ENCODE measurements around the gene DDX27. TPM values are rescaled to one million over a fixed set of nuclear protein-coding genes. Genes with fewer than 3 reads are reported as not detected.
"Not testable (repeated sequence)": the region's sequence is repeated elsewhere in the genome, so short reads cannot be mapped to it uniquely, and the experiment has no call there.

The DDX27 gene
- polyA plus RNA-seq, 3 donors from 2014 or later: 14.3 to 41.9 (median 18.7) TPM

- peaks cover 55 to 68% of the 10 kb centered on the region in 2 donors for H3K4me1 Mint-ChIP-seq
- H3K27ac Mint-ChIP-seq: peak overlapping the region; percentile 87 to 96 (median 92)
- no peaks in the 10 kb centered on the region for H3K9me3 Mint-ChIP-seq
- peak overlapping the region; percentile 85 to 98 (median 91) for H3K4me3 Mint-ChIP-seq
- DNase-seq: peak; percentile 50 to 59 (median 55)
- H3K27me3 Mint-ChIP-seq (ENCODE audit: low read depth in 3 of 3): peaks cover 13 to 21% (median 20%) of the 10 kb centered on the region in 3 donors
- H3K36me3 Mint-ChIP-seq: peaks cover 0 to 3% (median 0%) of the 10 kb centered on the region in 3 donors
Observed at GRCh38 chr20:49186535-49187329, 32.5 kb upstream of the DDX27 start.

- peaks cover 13 to 21% (median 20%) of the 10 kb centered on the region in 3 donors for H3K27me3 Mint-ChIP-seq (ENCODE audit: low read depth in 3 of 3)
- DNase-seq: peak; percentile 3 to 28 (median 17)
- no peaks in the 10 kb centered on the region for H3K9me3 Mint-ChIP-seq
- peak overlapping the region; percentile 85 to 98 (median 91) for H3K4me3 Mint-ChIP-seq
- H3K36me3 Mint-ChIP-seq: peaks cover 0 to 3% (median 0%) of the 10 kb centered on the region in 3 donors
- H3K27ac Mint-ChIP-seq: peak overlapping the region; percentile 87 to 96 (median 92)
- peaks cover 48 to 61% of the 10 kb centered on the region in 2 donors for H3K4me1 Mint-ChIP-seq
Observed at GRCh38 chr20:49187330-49187850, 31.8 kb upstream of the DDX27 start.

GRCh38 chr20:49187851-49188641, 31.2 kb upstream of the DDX27 start, which contains the start of gene STAU1:
STAU1 (minus strand) TSS chr20:49188334; CDS start chr20:49166201, 22,133 bp downstream.
- peaks cover 43 to 55% of the 10 kb centered on the region in 2 donors for H3K4me1 Mint-ChIP-seq
- no peaks in the 10 kb centered on the region for H3K9me3 Mint-ChIP-seq
- peak within 1 kb of the TSS; percentile 89 to 96 (median 94) for H3K27ac Mint-ChIP-seq
- peaks cover 0 to 3% (median 0%) of the 10 kb centered on the region in 3 donors for H3K36me3 Mint-ChIP-seq
- H3K4me3 Mint-ChIP-seq: peak within 1 kb of the TSS; percentile 89 to 98 (median 93)
- peak; percentile 91 to 93 (median 92) for DNase-seq
- H3K27me3 Mint-ChIP-seq (ENCODE audit: low read depth in 3 of 3): peaks cover 13 to 21% (median 21%) of the 10 kb centered on the region in 3 donors

- H3K9me3 Mint-ChIP-seq, H3K4me3 Mint-ChIP-seq, H3K36me3 Mint-ChIP-seq, H3K27ac Mint-ChIP-seq, DNase-seq: not testable (repeated sequence)
- H3K4me1 Mint-ChIP-seq: peaks cover 6 to 10% of the 10 kb centered on the region in 2 donors
- peaks cover 10 to 15% (median 12%) of the 10 kb centered on the region in 3 donors for H3K27me3 Mint-ChIP-seq (ENCODE audit: low read depth in 3 of 3)
Observed at GRCh38 chr20:49192944-49193518, 26.2 kb upstream of the DDX27 start.

- no peaks in the 10 kb centered on the region for H3K36me3 Mint-ChIP-seq
- H3K9me3 Mint-ChIP-seq: no peaks in the 10 kb centered on the region
- H3K4me3 Mint-ChIP-seq: no peak overlapping the region
- no peaks in the 10 kb centered on the region for H3K4me1 Mint-ChIP-seq
- no peak overlapping the region for H3K27ac Mint-ChIP-seq
- DNase-seq: no peak
- H3K27me3 Mint-ChIP-seq (ENCODE audit: low read depth in 3 of 3): peaks cover 0 to 4% (median 0%) of the 10 kb centered on the region in 3 donors
Observed at GRCh38 chr20:49199729-49200293, 19.4 kb upstream of the DDX27 start.

- no peaks in the 10 kb centered on the region for H3K9me3 Mint-ChIP-seq
- H3K27me3 Mint-ChIP-seq (ENCODE audit: low read depth in 3 of 3): peaks cover 0 to 2% (median 0%) of the 10 kb centered on the region in 3 donors
- H3K27ac Mint-ChIP-seq: no peak overlapping the region
- no peak for DNase-seq
- no peaks in the 10 kb centered on the region for H3K36me3 Mint-ChIP-seq
- no peak overlapping the region for H3K4me3 Mint-ChIP-seq
- no peaks in the 10 kb centered on the region for H3K4me1 Mint-ChIP-seq
Observed at GRCh38 chr20:49203011-49203410, 16.2 kb upstream of the DDX27 start.

GRCh38 chr20:49203746-49204145, 15.5 kb upstream of the DDX27 start:
- H3K4me1 Mint-ChIP-seq: no peaks in the 10 kb centered on the region
- no peak for DNase-seq
- H3K4me3 Mint-ChIP-seq: no peak overlapping the region
- no peaks in the 10 kb centered on the region for H3K9me3 Mint-ChIP-seq
- peaks cover 0 to 2% (median 0%) of the 10 kb centered on the region in 3 donors for H3K27me3 Mint-ChIP-seq (ENCODE audit: low read depth in 3 of 3)
- H3K27ac Mint-ChIP-seq: no peak overlapping the region
- no peaks in the 10 kb centered on the region for H3K36me3 Mint-ChIP-seq

- peaks cover 0 to 2% (median 0%) of the 10 kb centered on the region in 3 donors for H3K27me3 Mint-ChIP-seq (ENCODE audit: low read depth in 3 of 3)
- peaks cover 0 to 3% (median 0%) of the 10 kb centered on the region in 6 donors for H3K9me3 Mint-ChIP-seq
- no peak for DNase-seq
- peaks cover 0 to 5% (median 0%) of the 10 kb centered on the region in 3 donors for H3K36me3 Mint-ChIP-seq
- no peak overlapping the region for H3K4me3 Mint-ChIP-seq
- no peak overlapping the region for H3K27ac Mint-ChIP-seq
- no peaks in the 10 kb centered on the region for H3K4me1 Mint-ChIP-seq
Observed at GRCh38 chr20:49207076-49207475, 12.1 kb upstream of the DDX27 start.

- no peak for DNase-seq
- H3K4me1 Mint-ChIP-seq: no peaks in the 10 kb centered on the region
- H3K9me3 Mint-ChIP-seq: peaks cover 0 to 3% (median 0%) of the 10 kb centered on the region in 6 donors
- no peak overlapping the region for H3K27ac Mint-ChIP-seq
- H3K27me3 Mint-ChIP-seq (ENCODE audit: low read depth in 3 of 3): peaks cover 0 to 5% (median 0%) of the 10 kb centered on the region in 3 donors
- H3K36me3 Mint-ChIP-seq: peaks cover 0 to 5% (median 0%) of the 10 kb centered on the region in 3 donors
- no peak overlapping the region for H3K4me3 Mint-ChIP-seq
Observed at GRCh38 chr20:49210101-49210756, 9.0 kb upstream of the DDX27 start.

GRCh38 chr20:49210757-49211110, 8.5 kb upstream of the DDX27 start:
- Mint-ChIP-seq H3K9me3 (peaks cover 0 to 3% (median 0%) of the 10 kb centered on the region in 6 donors), H3K4me3 (no peak overlapping the region), H3K36me3 (peaks cover 0 to 5% (median 0%) of the 10 kb centered on the region in 3 donors), H3K4me1 (no peaks in the 10 kb centered on the region), H3K27me3 (ENCODE audit: low read depth in 3 of 3) (peaks cover 0 to 5% (median 0%) of the 10 kb centered on the region in 3 donors), H3K27ac (no peak overlapping the region)
- no peak for DNase-seq

GRCh38 chr20:49214571-49214970, 4.6 kb upstream of the DDX27 start:
- Mint-ChIP-seq H3K4me3 (no peak overlapping the region), H3K9me3 (peaks cover 0 to 3% (median 0%) of the 10 kb centered on the region in 6 donors), H3K36me3 (peaks cover 0 to 5% (median 0%) of the 10 kb centered on the region in 3 donors), H3K4me1 (peaks cover 15 to 18% of the 10 kb centered on the region in 2 donors), H3K27me3 (ENCODE audit: low read depth in 3 of 3) (peaks cover 6 to 13% (median 9%) of the 10 kb centered on the region in 3 donors), H3K27ac (no peak overlapping the region)
- no peak for DNase-seq

GRCh38 chr20:49215232-49215631, 4.0 kb upstream of the DDX27 start:
- H3K9me3 Mint-ChIP-seq: peaks cover 0 to under 1% (median 0%) of the 10 kb centered on the region in 6 donors
- H3K36me3 Mint-ChIP-seq: peaks cover 0 to 2% (median 0%) of the 10 kb centered on the region in 3 donors
- peaks cover 6 to 14% (median 13%) of the 10 kb centered on the region in 3 donors for H3K27me3 Mint-ChIP-seq (ENCODE audit: low read depth in 3 of 3)
- peaks cover 21 to 25% of the 10 kb centered on the region in 2 donors for H3K4me1 Mint-ChIP-seq
- H3K4me3 Mint-ChIP-seq: no peak overlapping the region
- no peak overlapping the region for H3K27ac Mint-ChIP-seq
- no peak for DNase-seq

All from immature natural killer cell (primary cell).